HG03442 (cell line): ENCODE measurements around the gene MGAT5B.

Experiments
- ATAC-seq: cut with Tn5 transposase; IDR thresholded peaks from one replicate; pipeline ENCODE4 v1.9.1; 2021; ENCODE audit warnings: mild to moderate bottlenecking, moderate library complexity; ENCODE audit not compliant: unreplicated experiment

Gene MGAT5B

DNA sequence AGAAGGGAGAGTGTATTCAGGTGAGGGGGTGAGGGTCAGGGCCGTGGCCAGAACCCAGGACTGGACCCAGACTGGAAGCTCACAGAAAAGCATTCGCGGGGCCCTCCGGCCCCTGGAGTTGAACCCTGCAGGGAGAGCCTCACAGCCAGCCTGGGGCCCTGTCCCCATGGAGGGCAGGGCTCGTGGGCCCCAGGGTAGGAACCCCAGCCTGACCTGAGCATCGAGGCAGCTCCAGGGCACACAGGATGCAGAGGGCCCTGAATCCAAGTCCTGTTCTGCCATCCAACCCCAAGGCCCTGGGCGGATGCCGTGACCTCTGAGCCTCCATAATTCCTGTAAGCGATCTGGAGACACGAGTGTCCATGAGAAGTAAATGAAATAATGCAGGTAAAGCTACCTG lies 79.1 kb downstream of the MGAT5B start:
- ATAC-seq: no peak

DNA sequence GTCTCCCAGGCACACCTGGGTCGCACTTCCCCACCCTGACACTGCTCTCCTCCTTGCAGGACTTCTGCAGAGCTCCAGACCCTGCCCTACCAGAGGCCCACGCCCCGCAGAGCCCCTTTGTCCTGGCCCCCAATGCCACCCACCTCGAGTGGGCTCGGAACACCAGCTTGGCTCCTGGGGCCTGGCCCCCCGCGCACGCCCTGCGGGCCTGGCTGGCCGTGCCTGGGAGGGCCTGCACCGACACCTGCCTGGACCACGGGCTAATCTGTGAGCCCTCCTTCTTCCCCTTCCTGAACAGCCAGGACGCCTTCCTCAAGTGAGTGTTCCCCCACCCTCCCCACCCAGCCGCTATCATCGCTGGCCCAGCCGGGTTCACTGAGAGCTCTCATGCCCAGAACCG lies 79.6 kb downstream of the MGAT5B start:
- no peak for ATAC-seq

DNA sequence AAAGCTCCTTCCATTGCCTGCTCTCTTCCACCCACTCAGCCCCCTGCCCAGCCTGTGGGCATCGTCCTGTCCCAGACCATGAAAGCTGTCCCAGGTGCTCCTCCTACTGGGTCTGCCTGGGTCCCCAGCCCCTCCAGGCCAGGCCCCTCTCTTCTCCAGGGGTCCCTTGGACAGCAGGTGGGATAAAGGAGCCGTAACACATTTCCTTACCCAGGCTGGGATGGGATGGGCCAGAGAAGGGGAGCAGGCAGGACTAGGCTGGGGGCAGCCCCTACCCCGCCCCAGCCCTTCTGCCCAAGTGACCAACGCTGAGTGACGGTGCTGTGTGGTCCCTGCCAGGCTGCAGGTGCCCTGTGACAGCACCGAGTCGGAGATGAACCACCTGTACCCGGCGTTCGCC lies 80.1 kb downstream of the MGAT5B start:
- no peak for ATAC-seq

DNA sequence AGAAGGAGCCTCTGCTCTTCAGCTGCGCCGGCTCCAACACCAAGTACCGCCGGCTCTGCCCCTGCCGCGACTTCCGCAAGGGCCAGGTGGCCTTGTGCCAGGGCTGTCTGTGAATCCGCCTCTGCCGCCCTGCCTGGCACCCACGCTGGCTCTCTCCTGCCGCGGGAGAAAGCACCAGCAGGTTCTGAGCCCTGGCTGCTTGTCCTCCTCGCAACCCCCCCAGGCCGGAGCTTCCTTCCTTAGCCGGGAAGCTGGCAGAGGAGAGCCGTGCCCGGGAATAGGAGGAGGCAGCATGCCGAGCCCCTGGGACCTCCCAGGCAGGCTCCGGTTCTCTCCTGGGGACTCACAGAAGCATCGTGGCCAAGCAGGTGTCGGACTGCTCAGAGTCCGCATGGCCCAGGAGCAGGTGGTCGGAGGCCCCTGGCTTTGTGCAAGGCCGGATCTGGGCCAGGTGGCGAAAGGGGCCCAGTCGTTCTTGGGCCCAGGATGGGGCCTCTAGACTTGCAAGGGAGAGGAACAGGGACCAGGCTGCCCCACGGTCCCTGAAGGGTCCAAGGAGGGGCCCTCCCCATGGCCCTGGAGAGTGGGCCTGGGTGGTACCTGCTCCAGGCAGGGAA lies 80.6 kb downstream of the MGAT5B start:
- no peak for ATAC-seq

DNA sequence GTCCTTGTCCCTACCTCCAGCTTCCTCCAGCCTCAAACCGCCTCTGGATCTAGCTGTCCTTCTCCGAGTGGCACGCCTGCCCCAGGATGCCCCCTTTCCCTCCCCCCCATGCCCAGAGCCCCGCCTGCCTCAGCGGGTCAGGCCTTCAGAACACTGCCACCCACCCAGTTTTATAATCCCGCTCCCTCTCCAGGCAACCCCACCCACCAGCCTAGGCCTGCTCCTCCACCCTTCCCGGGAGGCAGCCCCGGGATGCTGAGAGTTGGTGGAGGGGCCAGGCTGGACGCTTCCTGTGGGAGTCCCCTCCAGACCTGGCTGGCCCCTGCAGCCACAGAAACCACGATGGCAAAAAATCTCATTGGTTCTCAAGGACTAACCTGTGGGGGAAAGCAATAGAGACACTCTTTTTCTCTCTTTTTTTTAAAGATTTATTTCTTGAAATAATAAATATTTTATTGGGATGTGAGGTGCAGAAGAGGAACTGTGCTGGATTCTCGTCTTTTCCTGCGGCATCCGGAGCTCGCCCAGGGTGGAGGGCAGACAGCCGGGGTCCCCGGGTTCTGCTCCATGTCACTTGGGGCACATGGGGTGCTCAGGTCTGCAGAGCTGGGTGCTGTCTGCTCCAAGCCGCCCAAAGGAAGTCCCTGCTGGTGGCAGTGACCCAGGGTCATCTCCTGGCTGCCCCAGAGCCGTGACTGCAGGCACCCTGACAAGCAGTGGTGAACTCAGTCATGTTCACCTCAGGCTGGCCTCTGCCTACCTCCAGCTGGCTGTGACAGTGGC lies 81.9 kb downstream of the MGAT5B start:
- no peak for ATAC-seq

DNA sequence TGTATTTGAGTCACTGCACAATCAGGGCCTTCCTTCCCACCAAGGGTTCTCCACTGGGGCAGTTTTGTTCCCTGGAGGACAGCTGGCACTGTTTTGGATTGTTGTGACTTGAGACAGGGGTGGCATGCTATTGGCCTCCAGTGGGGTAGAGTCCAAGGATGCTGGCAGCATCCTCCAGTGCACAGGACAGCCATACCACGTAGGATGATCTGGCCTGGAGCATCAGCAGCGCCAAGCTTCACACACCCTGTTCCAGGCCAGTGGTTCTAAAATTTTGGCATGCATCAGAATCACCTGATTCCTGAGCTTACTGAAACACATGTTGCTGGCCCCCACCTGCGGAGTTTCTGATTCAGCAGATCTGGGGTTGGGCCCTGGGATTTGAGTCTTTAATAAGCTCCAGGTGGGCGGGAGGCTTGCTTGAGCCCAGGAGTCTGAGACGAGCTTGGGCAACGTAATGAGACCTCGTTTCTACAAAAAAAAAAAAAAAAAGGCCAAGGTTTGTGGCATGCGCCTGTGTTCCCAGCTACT lies 83.2 kb downstream of the MGAT5B start:
- no peak for ATAC-seq

DNA sequence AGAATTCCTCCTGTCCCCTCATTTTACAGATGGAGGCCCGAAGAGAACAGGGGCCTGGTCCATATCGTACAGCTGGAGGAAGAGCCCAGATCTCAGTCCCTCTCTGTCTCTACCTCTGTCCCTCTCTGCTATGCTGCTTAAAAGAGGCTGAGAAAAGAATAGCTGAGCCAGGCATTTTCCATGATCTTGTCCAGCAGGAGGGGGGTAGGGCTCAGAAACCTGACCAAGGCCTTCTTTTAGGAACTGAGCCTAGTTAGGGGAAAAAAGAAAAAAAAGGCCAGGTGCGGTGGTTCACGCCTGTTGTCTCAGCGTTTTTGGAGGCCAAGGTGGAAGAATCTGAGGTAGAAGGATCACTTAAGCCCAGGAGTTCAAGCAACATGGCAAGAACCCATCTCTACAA lies 84.2 kb downstream of the MGAT5B start:
- no peak for ATAC-seq

DNA sequence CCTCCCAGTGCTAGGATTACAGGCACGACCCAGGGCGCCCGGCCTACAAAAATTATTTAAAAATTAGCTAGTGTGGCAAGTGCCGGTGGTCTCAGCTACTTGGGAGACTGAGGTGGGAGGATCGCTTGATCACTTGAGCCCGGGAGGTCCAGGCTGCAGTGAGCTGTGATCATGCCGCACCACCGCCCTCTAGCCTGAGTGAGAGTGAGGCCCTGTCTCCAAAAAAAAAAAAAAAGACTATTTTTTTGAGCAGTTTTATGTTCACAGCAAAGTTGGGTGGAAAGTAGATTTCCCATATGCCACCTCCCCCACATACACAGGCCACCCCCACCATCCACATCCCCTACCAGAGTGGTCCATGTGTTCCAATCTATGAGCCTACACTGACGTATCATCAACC lies 84.9 kb downstream of the MGAT5B start:
- ATAC-seq: no peak

DNA sequence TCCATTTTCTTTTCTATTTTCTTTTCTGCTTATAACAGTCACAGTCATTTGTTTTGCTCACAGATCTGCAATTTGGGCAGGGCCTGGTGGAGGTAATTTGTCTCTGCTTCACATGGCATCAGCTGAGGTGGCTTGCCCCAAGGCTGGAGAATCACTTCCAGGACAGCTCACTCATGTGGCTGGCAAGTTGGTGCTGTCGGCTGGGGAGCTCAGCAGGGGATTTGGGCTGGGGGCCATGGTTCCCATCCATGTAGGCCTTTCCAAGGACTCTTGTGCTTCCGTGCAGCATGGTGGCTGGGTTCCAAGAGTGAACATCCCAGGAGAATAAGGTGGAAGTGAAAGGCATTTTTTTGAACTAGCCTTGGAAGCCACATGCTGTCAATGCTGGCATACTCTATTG lies 85.7 kb downstream of the MGAT5B start:
- ATAC-seq: no peak

DNA sequence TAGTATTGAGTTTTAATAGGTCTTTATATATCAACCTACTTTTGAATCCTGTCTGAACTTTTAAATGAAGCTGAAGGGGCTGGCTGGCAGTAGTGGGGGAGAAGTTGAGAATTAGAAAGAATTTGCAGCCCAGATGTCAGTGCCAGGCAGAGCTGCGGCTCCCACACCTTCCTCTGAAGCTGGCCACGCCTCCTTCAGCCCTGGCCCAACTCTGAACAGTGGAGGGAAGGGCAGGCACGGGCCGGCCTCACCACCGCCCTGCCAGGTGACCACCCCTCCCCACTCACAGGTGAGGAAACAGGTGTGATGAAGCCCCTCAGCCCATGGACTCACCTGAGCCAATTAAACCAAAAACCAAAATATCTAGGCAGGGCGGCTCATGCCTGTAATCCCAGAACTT lies 87.0 kb downstream of the MGAT5B start:
- ATAC-seq: no peak

DNA sequence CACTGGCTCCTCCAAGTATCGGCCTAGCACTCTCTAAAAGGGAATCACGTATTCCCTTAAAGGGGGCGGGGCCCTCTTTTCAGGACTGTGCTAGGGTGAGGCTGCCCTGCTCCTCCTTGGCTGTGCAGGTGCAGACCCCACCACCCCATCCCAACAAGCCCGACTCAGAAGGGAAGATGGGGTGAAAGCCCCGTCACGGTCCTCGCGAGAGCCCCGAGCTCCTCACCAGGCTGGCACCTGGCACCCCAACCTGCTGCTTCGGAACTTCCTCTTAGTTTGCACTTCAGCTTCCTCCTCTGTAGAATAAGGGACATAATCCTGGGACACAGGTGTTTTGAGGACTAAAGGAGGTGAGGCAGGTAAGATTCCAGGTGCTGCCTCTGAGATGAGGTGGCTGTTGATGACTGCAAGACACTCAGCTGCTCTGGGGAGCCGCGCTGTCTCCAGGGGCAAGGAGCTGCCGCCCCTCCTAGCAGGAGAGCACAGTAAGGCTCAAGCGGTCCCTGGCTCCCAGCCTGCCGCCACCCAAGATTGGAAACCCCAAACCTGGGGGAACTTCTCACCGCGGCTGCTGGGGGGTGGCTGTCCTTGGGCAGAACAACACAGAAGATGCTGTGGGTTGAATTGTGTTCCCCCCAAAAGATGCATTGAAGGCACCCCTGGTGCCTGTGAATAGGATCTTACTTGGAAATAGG lies 88.8 kb downstream of the MGAT5B start:
- ATAC-seq: no peak

DNA sequence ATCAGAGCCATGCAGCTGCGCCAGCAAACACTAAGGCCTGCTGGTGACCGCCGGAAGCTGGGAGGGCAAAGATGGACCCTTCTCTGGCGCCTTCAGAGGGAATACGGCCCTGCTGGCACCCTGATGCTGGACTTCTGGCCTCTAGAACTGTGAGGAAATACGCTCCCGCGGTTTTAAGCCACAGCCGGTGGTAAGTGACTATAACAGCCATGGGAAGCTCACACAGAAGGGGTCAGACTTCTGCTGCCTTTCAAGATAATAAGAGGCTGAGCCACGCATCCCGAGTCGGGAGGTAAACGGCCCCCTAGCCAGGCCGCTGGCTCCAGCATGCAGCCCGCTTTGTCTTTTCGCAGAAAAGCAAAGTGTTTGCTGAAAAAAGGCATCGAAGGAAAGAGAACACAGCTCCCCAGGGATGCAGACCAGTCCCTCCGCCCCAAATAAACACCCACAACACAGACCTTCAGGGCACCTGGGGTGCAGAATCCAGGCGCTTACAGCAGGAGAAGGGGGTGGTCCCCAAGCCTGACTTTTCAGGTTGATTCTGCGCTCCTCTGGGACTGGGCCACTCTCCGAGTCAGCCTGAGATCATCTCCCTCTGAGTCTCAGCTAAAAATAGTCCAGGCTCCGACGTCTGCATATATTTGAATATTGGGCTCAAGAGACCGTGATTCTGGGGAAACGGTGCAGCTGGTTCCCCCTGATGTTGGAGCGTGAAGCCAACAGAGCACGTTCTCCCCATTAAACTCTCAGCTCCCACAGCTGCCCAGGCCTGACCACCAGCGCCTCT lies 89.7 kb downstream of the MGAT5B start:
- no peak for ATAC-seq

DNA sequence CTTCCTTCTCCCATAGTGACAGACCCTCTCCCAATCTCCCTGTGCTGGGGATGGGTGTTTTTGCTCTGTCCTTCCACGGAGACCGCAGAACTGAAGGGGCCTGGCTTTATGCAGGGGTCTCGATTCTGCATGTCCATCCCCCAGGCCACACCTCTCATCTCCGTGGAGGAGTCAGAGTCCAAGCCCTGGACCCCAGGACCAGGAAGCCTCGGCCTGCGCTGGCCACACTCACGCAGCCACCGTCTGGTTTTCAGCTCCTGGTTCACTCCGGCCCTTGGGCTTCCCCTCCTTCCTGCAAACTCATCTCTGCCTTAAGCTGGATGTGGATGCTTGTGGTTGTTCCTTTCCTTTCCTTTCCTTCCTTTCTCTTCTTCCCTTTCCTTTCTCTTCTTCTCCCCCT lies 90.8 kb downstream of the MGAT5B start:
- no peak for ATAC-seq

DNA sequence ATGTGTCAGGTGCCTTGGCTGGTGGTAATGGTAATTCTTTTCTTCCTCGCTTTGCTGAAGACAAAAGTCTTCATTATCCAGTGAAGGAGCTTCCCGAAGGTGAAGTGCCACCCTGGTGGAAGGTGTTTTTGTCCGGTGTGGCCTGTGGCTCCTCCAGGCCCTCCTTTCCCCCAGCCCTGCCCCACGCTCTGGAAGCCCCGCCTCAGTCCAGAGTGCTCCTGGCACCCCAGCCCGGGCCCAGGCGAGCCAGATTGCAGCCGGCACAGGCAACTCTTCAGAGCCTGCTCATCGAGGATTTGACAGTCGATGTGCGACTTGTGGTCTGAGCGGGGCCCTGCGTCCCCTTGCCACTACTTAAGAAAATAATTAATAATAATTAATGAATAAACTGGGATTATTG lies 93.7 kb downstream of the MGAT5B start:
- no peak for ATAC-seq

DNA sequence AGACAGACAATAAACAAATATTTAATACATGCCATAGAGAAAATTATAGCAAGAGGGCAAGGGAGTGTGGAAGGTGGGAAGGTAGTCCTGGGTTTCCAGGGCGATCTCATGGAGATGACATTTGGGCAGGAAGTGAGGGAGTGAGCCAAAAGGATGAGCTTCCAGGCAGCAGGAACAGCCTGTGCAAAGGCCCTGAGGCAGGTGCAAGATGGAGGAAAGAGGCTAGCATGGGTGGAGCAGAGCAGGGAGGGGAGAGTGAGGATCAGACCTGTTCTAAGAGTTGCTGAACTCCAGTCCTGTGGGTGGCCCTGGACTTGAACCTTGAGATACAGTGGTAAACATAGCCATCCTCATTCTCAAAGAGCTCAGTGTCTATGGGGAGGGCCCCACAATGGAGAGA lies 94.7 kb downstream of the MGAT5B start:
- ATAC-seq: no peak

DNA sequence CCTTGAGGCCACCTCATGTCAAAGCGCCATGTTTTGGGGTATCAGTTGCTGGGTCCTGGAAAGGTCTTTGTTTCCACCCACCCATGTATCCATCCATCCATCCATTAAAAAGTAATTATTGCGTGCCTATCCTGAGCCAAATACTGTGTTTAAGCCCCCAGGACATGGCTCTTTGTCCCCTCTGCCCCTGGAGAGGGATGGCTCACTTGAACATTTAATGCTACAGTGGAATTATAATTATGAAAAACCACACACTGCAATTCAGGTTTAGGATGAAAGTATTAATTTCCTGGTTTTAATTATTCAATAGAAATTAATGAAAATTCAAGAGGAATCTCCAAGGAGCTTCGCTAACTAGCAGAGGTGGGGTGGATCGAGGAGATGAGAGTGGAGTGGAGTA lies 97.8 kb downstream of the MGAT5B start:
- no peak for ATAC-seq

DNA sequence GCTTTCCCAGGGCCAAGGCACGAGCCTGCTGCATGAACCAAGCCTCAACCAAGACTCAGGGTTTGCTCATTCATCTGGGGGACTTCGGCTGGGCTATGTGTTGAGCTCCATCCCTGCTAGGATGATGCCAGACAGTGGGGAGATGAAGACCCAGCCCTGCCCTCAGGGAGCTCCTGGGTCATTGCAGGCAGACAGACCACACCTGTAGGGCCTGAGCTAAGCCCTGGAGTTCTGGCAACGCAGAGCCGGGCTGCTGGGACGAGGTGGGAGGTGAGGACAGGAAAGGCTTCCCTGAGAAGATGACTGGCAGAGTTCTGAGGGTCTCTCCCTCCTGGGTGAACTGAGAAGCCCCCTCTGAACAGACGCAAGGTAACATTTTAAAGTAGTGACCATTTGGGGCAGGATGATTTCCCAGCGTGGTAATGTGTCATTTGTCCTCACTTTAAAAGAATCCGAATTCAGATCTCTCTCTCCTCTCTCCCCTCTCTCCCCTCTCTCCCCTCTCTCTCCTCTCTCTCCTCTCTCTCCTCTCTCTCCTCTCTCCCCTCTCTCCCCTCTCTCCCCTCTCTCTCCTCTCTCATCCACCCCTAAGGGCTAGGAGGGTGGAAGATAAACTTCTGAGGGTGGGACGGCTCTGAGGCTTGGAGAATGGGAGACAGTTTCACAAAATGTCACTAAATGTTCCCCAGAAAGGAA lies 98.4 kb downstream of the MGAT5B start:
- no peak for ATAC-seq

DNA sequence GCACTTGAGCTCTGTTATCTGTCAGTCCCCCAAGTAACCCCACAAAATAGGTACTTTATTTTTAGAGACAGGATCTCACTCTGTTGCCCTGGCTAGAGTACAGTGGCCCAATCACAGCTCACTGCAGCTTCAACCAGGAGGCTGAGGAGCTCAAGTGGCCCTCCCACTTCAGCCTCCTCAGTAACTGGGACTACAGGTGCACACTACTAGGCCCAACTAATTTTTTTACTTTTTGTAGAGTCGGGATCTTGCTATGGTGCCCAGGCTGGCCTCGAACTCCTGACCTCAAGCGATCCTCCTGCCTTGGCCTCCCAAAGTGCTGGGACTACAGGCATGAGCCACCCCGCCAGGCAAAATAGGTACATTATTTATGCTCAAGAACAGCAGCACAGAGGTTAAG lies 99.6 kb downstream of the MGAT5B start:
- no peak for ATAC-seq

DNA sequence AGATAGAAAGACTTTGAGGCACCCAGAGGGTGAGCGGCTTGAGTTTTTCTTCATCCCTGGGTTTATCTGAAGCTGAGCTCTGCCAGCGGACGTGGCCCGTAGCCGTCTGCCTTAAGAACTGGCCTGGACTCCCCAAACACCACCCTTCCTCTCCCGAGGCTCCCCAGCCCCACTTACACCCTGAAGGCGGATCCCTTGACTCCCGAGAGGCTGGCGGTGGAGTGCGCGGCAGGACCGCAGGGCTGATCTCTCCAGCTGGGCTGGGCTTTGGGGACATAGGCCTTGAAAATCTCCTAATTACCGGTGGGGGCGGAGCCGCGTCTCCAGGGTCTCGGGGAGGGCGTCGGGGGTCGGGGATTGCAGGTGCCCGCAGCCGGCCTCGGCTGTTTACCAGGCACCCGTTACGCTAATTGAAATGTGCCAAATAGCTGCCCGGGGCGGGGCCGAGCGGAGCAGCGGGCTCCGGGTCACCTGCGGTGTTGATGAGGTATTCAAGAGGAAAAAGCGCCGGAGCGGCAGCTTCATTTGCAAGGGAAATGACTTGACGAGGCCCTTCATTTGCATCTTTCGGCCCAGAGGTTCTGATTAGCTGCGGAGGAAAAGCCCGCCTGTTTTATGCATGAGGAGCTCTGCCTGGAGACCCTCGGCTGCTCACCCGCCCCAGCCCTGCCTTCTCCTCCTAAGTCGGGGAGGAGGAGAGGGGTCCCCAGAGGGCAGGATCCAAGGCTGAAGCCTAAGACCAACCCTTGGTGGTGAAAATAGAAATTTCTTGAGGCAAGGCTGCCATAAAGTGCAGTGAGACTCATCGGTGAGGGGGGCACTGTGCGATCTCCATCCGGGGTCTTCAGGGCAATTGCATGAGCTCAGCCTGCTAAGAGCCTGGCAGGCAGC lies 100.7 kb downstream of the MGAT5B start:
- ATAC-seq: no peak
